GM06990 (cell line): ENCODE data around the gene APOB.

ENCODE experiments used
- DNase-seq: peaks from one replicate; pipeline ENCODE4 v3.0.0-alpha.2; 2011; ENCODE audit not compliant: insufficient read length; ENCODE audit errors: extremely low read depth
- H3K27me3 ChIP-seq: replicated peaks from 2 replicates; pipeline ENCODE4 v1.6.0; 2011; ENCODE audit warnings: low read length; ENCODE audit not compliant: control insufficient read depth, insufficient read depth
- H3K36me3 ChIP-seq: 2 replicates; pipeline ENCODE4 v1.5.1; 2011; ENCODE audit warnings: low read length; ENCODE audit not compliant: control insufficient read depth, insufficient read depth
- H3K4me3 ChIP-seq: replicated peaks from 2 replicates; pipeline ENCODE4 v1.5.1; 2011; ENCODE audit warnings: low read depth, mild to moderate bottlenecking, control low read depth, low read length
- CTCF ChIP-seq: IDR thresholded peaks from 2 replicates; pipeline ENCODE4 v1.5.1; 2011; ENCODE audit warnings: low read length, control low read depth, mild to moderate bottlenecking, inconsistent platforms; ENCODE audit not compliant: insufficient read depth, poor library complexity, severe bottlenecking

The APOB gene

GRCh38 chr2:20953146-20953824 is 90.6 kb downstream of the APOB start:
- DNase-seq: no peak
- TF ChIP-seq CTCF: no peak
- no peaks in the 10 kb centered on the region for H3K36me3 ChIP-seq
- H3K4me3 ChIP-seq: no peak overlapping the region
- no peaks in the 10 kb centered on the region; the same call in none of the 2 replicates for H3K27me3 ChIP-seq
